ENCODE results near the gene SF3B1. TPM values are rescaled to one million over a fixed set of nuclear protein-coding genes. Genes with fewer than 3 reads are reported as not detected.
"Not testable (repeated sequence)": the region's sequence is repeated elsewhere in the genome, so short reads cannot be mapped to it uniquely, and the experiment has no call there.

Gene SF3B1
- total RNA-seq, 2 donors from 2014 or later: 259 to 506 TPM

DNA sequence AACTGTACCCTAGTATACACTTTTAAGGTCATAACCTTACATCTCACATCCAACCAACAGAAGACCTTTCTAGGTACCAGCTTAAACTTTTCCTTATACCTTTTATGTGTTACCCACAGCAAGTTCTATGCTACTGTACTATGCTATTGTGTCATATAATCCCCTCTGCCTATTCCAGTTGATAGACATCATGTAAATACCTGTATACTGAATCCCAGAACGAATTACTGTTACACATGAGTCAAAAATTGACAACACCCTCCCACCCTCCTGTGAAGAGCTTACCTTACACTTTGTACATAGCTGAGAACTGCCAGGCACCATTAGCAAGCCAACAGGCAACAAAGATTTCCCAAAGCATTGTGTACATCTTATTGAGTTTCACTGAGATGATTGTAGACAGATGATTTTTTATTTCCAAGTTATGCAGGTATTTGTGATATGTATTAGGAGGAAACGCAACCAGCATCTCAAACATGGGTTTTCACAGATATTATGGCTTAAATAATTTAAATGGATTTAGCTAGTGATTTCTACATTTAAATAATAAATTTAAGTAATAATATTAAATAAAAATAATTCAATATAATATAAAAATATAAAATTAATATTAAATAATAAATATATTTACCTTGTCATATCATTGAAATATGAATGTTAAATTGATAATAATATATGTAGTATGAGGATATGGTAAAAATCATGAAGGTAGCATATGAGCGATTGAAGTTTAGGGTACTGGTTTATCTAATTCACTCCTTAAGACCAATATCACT lies 81.2 kb downstream of the SF3B1 start:
- Histone ChIP-seq H3K36me3 (no peaks in the 10 kb centered on the region), H3K27me3 (replicated peaks; ENCODE audit: insufficient read depth) (no peaks in the 10 kb centered on the region), H3K4me1 (ENCODE audit: control insufficient read depth in 1 of 2, low read depth in 2 of 2) (no peaks in the 10 kb centered on the region), H3K27ac (no peak overlapping the region), H3K9me3 (no peaks in the 10 kb centered on the region), H3K4me3 (no peak overlapping the region)
- no peak for DNase-seq (ENCODE audit: low spot score)
- TF ChIP-seq, protein P1, sequence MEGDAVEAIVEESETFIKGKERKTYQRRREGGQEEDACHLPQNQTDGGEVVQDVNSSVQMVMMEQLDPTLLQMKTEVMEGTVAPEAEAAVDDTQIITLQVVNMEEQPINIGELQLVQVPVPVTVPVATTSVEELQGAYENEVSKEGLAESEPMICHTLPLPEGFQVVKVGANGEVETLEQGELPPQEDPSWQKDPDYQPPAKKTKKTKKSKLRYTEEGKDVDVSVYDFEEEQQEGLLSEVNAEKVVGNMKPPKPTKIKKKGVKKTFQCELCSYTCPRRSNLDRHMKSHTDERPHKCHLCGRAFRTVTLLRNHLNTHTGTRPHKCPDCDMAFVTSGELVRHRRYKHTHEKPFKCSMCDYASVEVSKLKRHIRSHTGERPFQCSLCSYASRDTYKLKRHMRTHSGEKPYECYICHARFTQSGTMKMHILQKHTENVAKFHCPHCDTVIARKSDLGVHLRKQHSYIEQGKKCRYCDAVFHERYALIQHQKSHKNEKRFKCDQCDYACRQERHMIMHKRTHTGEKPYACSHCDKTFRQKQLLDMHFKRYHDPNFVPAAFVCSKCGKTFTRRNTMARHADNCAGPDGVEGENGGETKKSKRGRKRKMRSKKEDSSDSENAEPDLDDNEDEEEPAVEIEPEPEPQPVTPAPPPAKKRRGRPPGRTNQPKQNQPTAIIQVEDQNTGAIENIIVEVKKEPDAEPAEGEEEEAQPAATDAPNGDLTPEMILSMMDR (IDR thresholded peaks at IDR 0.05): no peak
- no peak for ATAC-seq (ENCODE audit: insufficient number of reproducible peaks, low FRiP score, low read depth)

DNA sequence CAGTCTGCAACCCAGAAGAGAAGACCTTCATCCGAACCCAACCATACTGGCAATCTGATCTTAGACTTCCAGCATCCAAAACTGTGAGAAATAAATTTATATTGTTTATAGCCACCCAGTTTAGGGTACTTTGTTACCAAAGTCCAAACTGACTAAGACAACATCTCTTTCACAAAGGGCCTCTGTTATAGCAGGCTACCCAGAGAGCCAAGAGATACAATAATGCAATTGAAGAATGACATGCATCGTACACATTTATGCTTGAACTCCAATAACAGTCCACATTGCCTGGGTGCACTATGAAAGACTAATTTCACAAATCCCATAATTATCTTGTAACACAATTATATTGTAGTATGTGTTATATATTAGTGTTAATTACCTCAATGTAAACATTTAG lies 85.1 kb downstream of the SF3B1 start:
- Histone ChIP-seq H3K9me3 (no peaks in the 10 kb centered on the region), H3K27me3 (replicated peaks; ENCODE audit: insufficient read depth) (no peaks in the 10 kb centered on the region), H3K4me3 (no peak overlapping the region), H3K27ac (no peak overlapping the region), H3K36me3 (no peaks in the 10 kb centered on the region), H3K4me1 (ENCODE audit: control insufficient read depth in 1 of 2, low read depth in 2 of 2) (no peaks in the 10 kb centered on the region)
- DNase-seq (ENCODE audit: low spot score) (no peak), ATAC-seq (ENCODE audit: insufficient number of reproducible peaks, low FRiP score, low read depth) (no peak)
- TF ChIP-seq, protein P1 (IDR thresholded peaks at IDR 0.05): no peak

DNA sequence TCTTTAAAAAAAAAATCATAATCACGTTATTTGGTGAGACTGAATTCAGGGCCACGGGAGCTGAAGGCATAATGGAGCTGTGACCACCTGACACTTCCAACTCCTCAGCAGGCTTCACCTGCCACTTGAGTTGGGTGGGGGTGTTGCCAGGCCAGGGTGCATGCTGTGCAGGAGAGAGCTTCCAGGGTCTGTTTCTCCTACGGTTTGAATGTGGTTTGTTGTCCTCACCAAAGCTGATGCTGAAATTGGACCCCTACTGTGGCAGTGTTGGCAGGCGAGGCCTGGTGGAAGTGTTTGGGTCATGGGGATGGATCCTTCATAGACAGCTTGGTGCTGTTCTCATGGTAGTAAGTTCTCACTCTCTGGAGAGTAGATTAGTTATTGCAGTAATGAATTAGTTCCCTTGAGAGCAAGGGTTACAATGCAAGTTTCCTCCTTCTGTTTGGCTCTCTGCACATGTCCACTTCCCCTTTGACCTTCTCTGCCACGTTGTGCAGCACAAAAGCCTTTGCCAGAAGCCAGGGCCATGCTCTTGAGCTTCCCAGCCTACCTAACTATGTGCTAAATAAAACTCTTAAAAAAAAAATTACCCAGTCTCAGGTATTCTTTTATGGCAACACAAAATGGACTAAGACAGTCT lies 86.0 kb downstream of the SF3B1 start:
- H3K4me3 ChIP-seq: no peak overlapping the region
- no peaks in the 10 kb centered on the region for H3K4me1 ChIP-seq (ENCODE audit: control insufficient read depth in 1 of 2, low read depth in 2 of 2)
- no peaks in the 10 kb centered on the region for H3K9me3 ChIP-seq
- TF ChIP-seq, protein P1 (IDR thresholded peaks at IDR 0.05): no peak
- DNase-seq (ENCODE audit: low spot score) (no peak), ATAC-seq (ENCODE audit: insufficient number of reproducible peaks, low FRiP score, low read depth) (no peak)
- H3K27ac ChIP-seq: no peak overlapping the region
- no peaks in the 10 kb centered on the region for H3K27me3 ChIP-seq (replicated peaks; ENCODE audit: insufficient read depth)
- H3K36me3 ChIP-seq: no peaks in the 10 kb centered on the region

DNA sequence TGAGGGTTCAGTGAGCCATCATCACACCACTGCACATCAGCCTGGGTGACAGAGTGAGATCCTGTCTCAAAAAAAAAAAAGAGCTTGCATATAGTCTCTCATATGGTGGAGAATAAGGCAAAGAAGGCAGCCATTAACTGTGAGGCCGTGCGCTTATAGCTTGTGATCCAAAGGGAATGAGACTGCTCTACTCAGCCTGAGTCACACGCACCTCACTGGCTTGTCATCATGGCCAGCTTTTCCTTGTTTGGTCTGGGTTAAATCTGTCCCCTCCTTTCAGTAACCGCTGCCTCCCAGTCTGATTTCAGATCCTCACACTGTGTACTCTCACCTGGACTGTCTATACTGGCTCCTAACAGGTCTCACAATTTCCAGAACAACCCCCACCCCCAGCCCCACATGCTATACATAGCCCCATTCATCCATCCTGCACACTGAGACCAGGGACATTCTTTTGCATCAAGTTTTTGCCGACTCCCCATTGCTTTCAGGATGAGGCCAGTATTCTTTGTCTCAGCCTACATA lies 88.9 kb downstream of the SF3B1 start:
- no peaks in the 10 kb centered on the region for H3K36me3 ChIP-seq
- peak; percentile 28 for ATAC-seq (ENCODE audit: insufficient number of reproducible peaks, low FRiP score, low read depth)
- DNase-seq (ENCODE audit: low spot score): no peak
- no peak overlapping the region for H3K27ac ChIP-seq
- no peaks in the 10 kb centered on the region for H3K9me3 ChIP-seq
- H3K27me3 ChIP-seq (replicated peaks; ENCODE audit: insufficient read depth): no peaks in the 10 kb centered on the region
- TF ChIP-seq, protein P1 (IDR thresholded peaks at IDR 0.05): no peak
- H3K4me3 ChIP-seq: no peak overlapping the region
- no peaks in the 10 kb centered on the region for H3K4me1 ChIP-seq (ENCODE audit: control insufficient read depth in 1 of 2, low read depth in 2 of 2)

DNA sequence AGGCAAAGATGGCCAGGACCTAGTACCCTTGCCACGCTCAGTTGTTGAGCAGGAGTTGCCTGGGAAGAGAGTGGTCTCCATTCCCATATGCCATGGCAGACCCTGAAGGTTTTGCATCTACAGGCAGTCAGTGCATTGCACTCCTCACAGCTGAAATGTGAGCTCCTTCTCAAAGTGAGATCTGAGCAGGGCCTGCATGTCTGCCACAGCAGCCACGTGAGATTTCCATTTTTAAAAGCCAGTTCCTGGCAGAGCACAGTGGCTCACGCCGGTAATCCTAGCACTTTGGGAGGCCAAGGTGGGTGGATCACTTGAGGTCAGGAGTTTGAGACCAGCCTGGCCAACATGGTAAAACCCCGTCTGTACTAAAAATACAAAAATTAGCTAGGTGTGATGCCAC lies 90.9 kb downstream of the SF3B1 start:
- H3K36me3 ChIP-seq; ATAC-seq (ENCODE audit: insufficient number of reproducible peaks, low FRiP score, low read depth); H3K4me3 ChIP-seq; H3K4me1 ChIP-seq (ENCODE audit: control insufficient read depth in 1 of 2, low read depth in 2 of 2); DNase-seq (ENCODE audit: low spot score); H3K27me3 ChIP-seq (replicated peaks; ENCODE audit: insufficient read depth); H3K27ac ChIP-seq; H3K9me3 ChIP-seq: not testable (repeated sequence)

Data from thoracic aorta (tissue), 2 donors.